GM18511 (cell line): ENCODE data around the gene GPR27.

Source experiments
- ATAC-seq: cut with Tn5 transposase; IDR thresholded peaks from one replicate; pipeline ENCODE4 v1.9.1; 2021; ENCODE audit warnings: mild to moderate bottlenecking, moderate library complexity; ENCODE audit not compliant: unreplicated experiment

The GPR27 gene

DNA sequence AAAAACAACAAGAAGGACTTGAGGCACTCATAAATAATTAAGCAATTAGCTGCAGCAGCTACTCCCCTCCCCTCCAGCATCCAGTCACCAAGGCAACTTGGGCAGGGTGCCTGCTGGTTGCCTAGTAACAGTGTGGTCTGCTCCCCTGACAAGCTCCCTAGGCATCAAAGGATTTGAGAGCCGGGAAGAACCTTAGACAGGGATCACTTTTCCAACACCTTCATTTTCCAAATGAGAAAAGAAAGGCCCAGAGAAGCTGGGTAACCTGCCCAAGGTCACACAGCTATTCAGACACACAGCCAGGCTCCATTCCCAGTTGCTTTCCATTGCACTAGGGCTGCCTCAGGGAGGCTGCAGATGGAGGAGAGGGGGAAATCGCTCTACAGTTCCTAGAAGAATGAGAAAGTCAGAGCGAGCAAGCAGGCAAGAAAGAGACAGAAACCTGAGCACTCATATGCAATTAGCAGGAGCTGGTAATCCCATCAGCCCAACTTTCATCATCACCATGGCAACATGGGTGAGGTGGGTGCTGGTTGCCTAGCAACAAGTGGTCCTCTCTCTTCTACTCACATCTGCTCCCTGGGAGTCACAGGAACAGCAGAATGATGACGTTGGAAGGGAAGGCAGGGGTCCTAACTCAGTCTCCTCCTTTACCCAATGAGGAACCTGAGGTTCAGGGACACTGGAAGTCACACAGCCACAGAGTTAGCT lies 24.9 kb upstream of the GPR27 start:
- ATAC-seq = no peak

DNA sequence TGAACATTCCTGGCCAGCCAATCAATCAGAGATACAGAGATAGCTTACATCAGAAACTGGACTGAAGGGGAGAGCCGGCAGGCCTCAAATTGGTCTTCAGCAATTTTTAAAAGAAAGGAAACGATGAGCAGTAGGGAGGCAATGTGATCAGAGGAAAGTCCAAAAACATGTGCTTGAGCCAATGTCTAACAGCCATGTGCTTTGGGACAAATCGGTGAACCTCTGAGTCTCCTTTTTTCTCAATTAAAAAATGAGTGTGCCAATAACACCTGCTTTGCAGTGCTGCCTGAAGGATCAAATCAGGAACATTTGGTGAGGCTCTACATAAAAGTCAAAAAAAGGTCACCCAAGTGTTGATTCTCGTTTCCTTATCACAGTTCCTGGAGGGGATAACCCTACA lies 21.0 kb upstream of the GPR27 start:
- ATAC-seq = no peak

DNA sequence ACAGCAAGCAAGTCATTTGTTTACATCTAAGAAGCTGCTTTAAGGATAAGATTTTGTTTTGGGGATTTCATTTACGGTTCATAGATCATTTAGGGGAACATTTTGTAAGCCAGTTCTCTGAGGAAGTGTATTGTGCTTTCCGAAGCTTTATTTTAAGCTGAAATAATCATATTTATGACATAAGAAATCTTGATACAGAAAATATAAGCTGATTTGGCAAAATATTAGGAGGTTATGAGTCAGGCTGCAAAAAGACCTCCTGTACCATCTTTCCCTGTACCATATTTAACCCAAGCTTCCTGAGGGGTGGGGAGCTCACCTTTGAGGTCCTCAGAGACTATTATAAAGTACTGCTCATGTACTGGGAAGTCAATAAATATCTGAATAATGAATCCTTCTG lies 20.3 kb upstream of the GPR27 start:
- no peak for ATAC-seq

DNA sequence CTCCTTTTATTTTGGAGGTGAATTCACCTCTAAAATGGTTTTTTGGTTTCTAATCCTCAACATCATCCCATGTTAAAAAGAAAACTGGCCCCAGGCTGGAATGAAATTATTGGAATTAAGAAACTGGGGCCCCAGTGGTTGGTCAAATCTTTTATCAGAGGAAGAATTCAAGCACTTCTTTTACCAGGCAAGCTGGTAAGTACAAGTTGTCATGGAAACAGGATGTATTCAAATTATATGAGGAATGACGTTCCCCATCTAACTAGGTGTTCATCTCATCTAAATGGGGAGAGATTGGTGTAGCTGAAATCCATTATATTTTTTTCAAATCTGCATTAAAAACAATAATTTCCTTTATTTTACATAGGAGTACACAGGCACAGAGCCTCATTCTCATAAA lies 18.8 kb upstream of the GPR27 start:
- ATAC-seq = no peak

DNA sequence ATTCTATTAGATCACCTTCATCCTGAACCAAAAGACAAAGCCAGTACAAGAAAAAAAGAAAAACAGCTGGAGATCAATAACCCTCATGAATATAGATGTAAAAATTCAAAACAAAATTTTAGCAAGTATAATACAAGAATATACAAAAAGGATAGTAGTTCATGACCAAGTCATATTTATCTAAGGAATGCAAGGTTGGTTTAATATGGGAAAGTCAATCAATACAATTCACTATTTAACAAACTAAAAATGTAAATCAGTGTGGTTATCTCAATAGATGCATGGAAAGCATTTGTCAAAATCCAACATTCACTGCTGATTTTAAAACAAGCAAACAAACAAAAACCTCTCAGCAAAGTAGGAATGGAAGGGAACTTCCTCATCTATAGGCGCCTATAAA lies 11.0 kb upstream of the GPR27 start:
- no peak for ATAC-seq

- ATAC-seq = no peak
Observed at GRCh38 chr3:71744738-71745137, 8.9 kb upstream of the GPR27 start.

DNA sequence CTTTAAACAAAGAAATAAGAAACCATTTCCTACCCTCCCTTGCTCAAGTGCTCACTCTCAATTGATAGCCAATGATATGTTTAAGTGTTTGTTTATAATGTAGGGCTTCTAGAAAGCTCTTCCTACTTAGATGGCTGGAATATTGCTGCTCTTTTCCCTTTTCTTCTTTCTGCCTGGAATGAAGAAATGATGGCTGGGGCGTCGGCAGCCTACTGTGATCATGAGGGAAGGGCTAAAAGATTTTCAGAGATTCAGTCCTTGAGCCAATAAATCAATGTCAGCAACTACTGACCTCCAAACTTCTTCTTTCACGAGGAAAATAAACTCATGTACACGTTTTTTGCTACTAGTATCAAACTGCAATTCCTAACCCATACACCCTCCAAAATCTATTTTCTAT lies 2.1 kb upstream of the GPR27 start:
- no peak for ATAC-seq

GRCh38 chr3:71752831-71753700 lies 589 bp upstream of the GPR27 start:
- no peak for ATAC-seq

DNA sequence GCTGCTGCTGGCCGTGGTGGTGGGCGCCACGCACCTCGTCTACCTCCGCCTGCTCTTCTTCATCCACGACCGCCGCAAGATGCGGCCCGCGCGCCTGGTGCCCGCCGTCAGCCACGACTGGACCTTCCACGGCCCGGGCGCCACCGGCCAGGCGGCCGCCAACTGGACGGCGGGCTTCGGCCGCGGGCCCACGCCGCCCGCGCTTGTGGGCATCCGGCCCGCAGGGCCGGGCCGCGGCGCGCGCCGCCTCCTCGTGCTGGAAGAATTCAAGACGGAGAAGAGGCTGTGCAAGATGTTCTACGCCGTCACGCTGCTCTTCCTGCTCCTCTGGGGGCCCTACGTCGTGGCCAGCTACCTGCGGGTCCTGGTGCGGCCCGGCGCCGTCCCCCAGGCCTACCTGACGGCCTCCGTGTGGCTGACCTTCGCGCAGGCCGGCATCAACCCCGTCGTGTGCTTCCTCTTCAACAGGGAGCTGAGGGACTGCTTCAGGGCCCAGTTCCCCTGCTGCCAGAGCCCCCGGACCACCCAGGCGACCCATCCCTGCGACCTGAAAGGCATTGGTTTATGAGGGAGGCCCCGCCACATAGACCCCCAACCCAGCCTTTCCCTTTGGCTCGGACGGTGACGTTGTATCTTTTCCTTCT lies 1.1 kb downstream of the GPR27 start:
- no peak for ATAC-seq

- no peak for ATAC-seq
Observed at GRCh38 chr3:71758091-71758490, 4.4 kb downstream of the GPR27 start.

DNA sequence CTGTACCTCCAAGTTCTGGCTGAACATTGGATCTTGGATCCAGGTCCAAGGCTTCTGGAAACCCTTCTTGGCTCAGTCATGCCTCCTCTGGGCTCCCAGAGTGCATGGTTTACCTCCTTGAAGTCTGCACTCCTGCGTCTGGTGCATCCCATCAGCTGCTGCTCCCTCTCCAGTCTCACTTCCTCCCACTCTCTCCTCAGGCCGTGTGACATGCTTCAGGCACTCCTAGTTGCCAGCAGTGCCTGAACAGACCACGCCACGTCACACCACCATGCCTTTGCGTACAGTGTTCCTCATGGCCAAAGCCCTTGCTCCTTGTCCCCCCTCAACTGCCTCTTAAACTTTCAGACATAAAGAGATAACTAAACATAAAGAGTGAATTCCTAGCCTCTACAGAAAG lies 5.7 kb downstream of the GPR27 start:
- no peak for ATAC-seq

GRCh38 chr3:71760140-71760539 lies 6.5 kb downstream of the GPR27 start:
- ATAC-seq = no peak

- ATAC-seq = no peak
Observed at GRCh38 chr3:71763426-71763825, 9.8 kb downstream of the GPR27 start.

DNA sequence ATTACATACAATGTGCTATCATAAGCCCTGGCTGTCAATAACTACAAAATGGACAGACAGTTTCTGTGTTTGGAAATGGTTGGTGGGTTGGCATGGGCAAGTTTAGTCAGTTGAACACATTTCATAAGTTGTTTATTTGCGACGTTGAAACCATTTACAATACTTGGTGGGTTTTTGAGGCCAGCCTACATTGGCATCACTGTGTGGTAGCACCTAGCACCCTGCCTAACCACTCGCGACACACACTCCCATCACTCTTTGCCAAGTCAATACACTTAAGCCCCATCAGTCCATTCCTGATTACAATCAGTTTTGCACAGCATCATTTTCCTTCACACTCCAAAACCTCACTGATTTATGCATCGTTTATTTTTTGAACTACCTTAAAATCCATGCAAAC lies 17.5 kb downstream of the GPR27 start:
- no peak for ATAC-seq

- no peak for ATAC-seq
Observed at GRCh38 chr3:71771884-71772283, 18.2 kb downstream of the GPR27 start.

- no peak for ATAC-seq
Observed at GRCh38 chr3:71776538-71776937, 22.9 kb downstream of the GPR27 start.

DNA sequence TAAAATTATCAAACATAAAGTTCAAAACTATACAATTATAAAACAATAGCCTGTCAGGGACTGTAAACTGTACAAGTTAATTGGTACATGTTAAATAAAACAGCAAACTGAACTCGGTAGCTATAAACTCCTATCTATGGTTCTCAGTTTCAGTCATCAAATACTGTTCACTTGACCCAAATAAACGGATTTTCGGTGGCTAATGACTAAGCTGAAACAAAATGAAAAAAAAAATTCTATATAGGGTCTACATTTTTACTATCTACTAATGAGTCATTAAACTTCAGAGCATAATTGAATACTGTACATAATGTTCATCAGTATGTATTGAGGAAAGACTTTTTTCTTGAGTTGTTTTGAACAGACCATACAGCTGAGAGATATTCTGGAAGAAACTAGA lies 24.7 kb downstream of the GPR27 start:
- no peak for ATAC-seq

DNA sequence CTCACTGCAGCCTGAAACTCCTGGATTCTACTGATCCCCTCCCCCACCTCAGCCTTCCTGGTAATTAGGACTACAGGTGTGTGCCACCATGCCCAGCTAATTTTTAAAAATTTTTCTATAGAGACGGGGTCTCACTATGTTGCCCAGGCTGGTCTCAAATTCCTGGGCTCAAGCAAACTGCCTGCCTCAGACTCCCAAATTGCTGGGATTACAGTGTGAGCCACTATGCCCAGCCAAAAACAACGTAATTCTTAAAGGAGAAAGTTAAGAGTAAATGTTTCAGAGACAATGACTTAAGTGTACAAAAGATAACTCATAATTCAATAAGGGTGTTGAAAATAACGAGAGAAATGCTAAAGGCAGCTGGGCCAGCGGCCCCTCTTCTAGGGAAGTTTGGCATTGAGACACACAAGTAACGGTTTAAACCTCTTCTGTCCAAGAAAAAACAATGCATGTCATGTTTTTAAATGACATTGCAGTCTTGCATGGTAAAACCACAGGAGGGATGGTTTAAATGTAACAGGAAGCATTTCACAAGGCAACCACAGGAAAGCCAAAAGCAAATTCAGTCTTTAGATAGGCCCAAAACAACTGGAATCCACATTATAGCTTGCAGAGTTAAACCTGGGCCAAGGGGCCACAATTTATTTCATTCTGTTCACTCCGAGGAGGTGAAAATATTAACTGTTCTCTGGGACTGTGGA lies 26.2 kb downstream of the GPR27 start:
- no peak for ATAC-seq

- no peak for ATAC-seq
Observed at GRCh38 chr3:71780430-71780829, 26.8 kb downstream of the GPR27 start.

DNA sequence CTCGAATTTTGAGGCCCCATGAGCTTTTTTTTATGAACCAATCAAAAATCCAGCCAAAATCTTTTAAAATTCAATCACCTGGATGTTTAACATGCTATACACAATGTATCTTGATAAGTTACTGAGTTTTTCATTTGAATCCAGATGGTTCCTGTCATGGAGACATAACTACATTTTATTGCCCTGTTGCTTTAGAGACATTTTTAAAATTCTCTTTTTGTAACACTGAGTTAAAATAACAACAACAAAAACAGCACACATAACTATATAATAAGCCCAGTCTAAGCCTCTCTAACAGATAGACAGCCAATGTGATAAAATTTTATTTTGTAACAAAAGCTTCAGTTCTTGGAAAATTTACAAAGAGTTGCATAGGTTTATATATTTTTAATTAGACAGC lies 29.5 kb downstream of the GPR27 start:
- ATAC-seq = no peak

- no peak for ATAC-seq
Observed at GRCh38 chr3:71784201-71784913, 30.7 kb downstream of the GPR27 start.
